HepG2 (cell line): ENCODE results near the gene PTH1R. TPM values are rescaled to one million over a fixed set of nuclear protein-coding genes. Genes with fewer than 3 reads are reported as not detected.
A peak's percentile ranks its signal among the peaks of the same experiment; 100 is the strongest.

Experiments
- DPF2 ChIP-seq: sonication (generic); formaldehyde crosslinking; IDR thresholded peaks from 2 replicates; pipeline ENCODE4 v1.4.0; 2020; ENCODE audit warnings: mild to moderate bottlenecking, low read depth, missing genetic modification reagents, borderline replicate concordance
- HNRNPLL ChIP-seq: fragments of 200-400 bp; formaldehyde crosslinking; IDR thresholded peaks from 2 replicates; pipeline ENCODE4 v1.6.1; 2017; ENCODE audit warnings: mild to moderate bottlenecking, low read depth, low read length; ENCODE audit not compliant: poor library complexity, severe bottlenecking
- IKZF5 ChIP-seq: IDR thresholded peaks from 2 replicates; pipeline ENCODE4 v1.6.1; 2018; ENCODE audit warnings: missing genetic modification reagents, mild to moderate bottlenecking, missing compliant biosample characterization
- ISX ChIP-seq: sonication (generic); formaldehyde crosslinking; conservative IDR thresholded peaks from 2 replicates; pipeline ENCODE4 v1.5.0; 2020; ENCODE audit warnings: missing genetic modification reagents
- JUND ChIP-seq: sonication (generic); formaldehyde crosslinking; IDR thresholded peaks from 2 replicates; pipeline ENCODE4 v1.8.0; 2022; ENCODE audit warnings: mild to moderate bottlenecking, missing genetic modification reagents
- KDM1A ChIP-seq: IDR thresholded peaks from 2 replicates; pipeline ENCODE4 v1.6.1; 2016; ENCODE audit warnings: missing compliant biosample characterization
- MED13 ChIP-seq: sonication (generic); formaldehyde crosslinking; IDR thresholded peaks from 2 replicates; pipeline ENCODE4 v1.5.0; 2020; ENCODE audit warnings: missing genetic modification reagents
- NFRKB ChIP-seq: fragments of 450-650 bp; IDR thresholded peaks from 2 replicates; pipeline ENCODE4 v1.6.1; 2017
- NKX3-1 ChIP-seq: sonication (generic); formaldehyde crosslinking; IDR thresholded peaks from 2 replicates; pipeline ENCODE4 v1.5.0; 2020; ENCODE audit warnings: missing genetic modification reagents
- PHF8 ChIP-seq: sonication (generic); formaldehyde crosslinking; IDR thresholded peaks from 2 replicates; pipeline ENCODE4 v1.5.0; 2020; ENCODE audit warnings: missing genetic modification reagents
- REPIN1 ChIP-seq: sonication (generic); formaldehyde crosslinking; IDR thresholded peaks from 2 replicates; pipeline ENCODE4 v1.8.0; 2022; ENCODE audit warnings: missing genetic modification reagents, low read depth, mild to moderate bottlenecking, borderline replicate concordance
- RERE ChIP-seq: IDR thresholded peaks from 2 replicates; pipeline ENCODE4 v1.6.1; 2016; ENCODE audit warnings: low read depth, missing genetic modification reagents, missing compliant biosample characterization
- UBTF ChIP-seq: sonication (generic); formaldehyde crosslinking; IDR thresholded peaks from 2 replicates; pipeline ENCODE4 v1.4.0; 2020; ENCODE audit warnings: mild to moderate bottlenecking, missing genetic modification reagents
- ZFP36 ChIP-seq: fragments of 150-350 bp; IDR thresholded peaks from 2 replicates; pipeline ENCODE4 v1.6.1; 2018; ENCODE audit warnings: borderline replicate concordance, low read length, low read depth; ENCODE audit not compliant: partially characterized antibody
- ZMYM4 ChIP-seq: sonication (generic); formaldehyde crosslinking; IDR thresholded peaks from 2 replicates; pipeline ENCODE4 v1.8.1; 2023; ENCODE audit warnings: mild to moderate bottlenecking, missing genetic modification reagents
- ZNF331 ChIP-seq: sonication (generic); formaldehyde crosslinking; IDR thresholded peaks from 2 replicates; pipeline ENCODE4 v1.4.0; 2020; ENCODE audit warnings: missing genetic modification reagents
- ZNF451 ChIP-seq: sonication (generic); formaldehyde crosslinking; IDR thresholded peaks from 2 replicates; pipeline ENCODE4 v1.5.0; 2020; ENCODE audit warnings: mild to moderate bottlenecking, missing genetic modification reagents
- ZNF567 ChIP-seq: sonication (generic); formaldehyde crosslinking; IDR thresholded peaks from 2 replicates; pipeline ENCODE4 v1.8.1; 2023; ENCODE audit warnings: mild to moderate bottlenecking, missing genetic modification reagents, borderline replicate concordance
- polyA plus RNA-seq, 8 experiments: library from polyadenylated mRNA; depleted of rRNA in 3 of 8; stranded (reverse) in 7 of 8; unstranded in 1 of 8; fragments of >200 nt; fragmentation: Illumina TruSeq in 4 of 8; extraction: Trizol in 4 of 8; gene quantifications; 2 replicates each; pipeline versions ENCODE4 v1.2.1 to v1.2.3, GENCODE V29; 2011 to 2016; ENCODE audit warnings: low read depth in 4 of 8, missing spikeins in 1 of 8, mixed read lengths in 1 of 8; ENCODE audit not compliant: insufficient read depth in 1 of 8
- total RNA-seq, 5 experiments: library from RNA; depleted of rRNA; stranded (reverse); fragments of >200 nt; fragmentation: Illumina TruSeq; extraction: Trizol; gene quantifications; 2 replicates each; pipeline ENCODE4 v1.2.3, GENCODE V29; 2016; ENCODE audit warnings: low read depth in 1 of 5

The PTH1R gene
- total and polyA plus RNA-seq, 2 of the 13 experiments (the other 11 are each of a cell fraction or from before 2014, with no cell fraction given), result not detected

GRCh38 chr3:46943237-46944187 is 66.0 kb downstream of the PTH1R start (continued):
- TF ChIP-seq RERE (CRISPR knock-in tag), result no peak
- TF ChIP-seq KDM1A (CRISPR knock-in tag), result no peak
- peak; percentile 13; the same call in 1 of the 2 replicates for TF ChIP-seq REPIN1 (CRISPR knock-in tag)
- TF ChIP-seq IKZF5, result 0 out of 2 replicates have a peak, but pooled peaks have one; percentile 41
- no peak for TF ChIP-seq MED13
- peak; percentile 40 for TF ChIP-seq PHF8 (CRISPR knock-in tag)
- no peak for TF ChIP-seq JUND (CRISPR knock-in tag)
- no peak for TF ChIP-seq ZNF567
- TF ChIP-seq HNRNPLL, result no peak
- TF ChIP-seq ZNF331, result peak; percentile 11; the same call in 1 of the 2 replicates
- peak; percentile 46; the same call in 1 of the 2 replicates for TF ChIP-seq DPF2 (CRISPR knock-in tag)
- TF ChIP-seq ZNF451 (CRISPR knock-in tag), result no peak
- TF ChIP-seq UBTF (CRISPR knock-in tag), result peak; percentile 31; the same call in 1 of the 2 replicates
- TF ChIP-seq NKX3-1 (CRISPR knock-in tag), result no peak
- no peak for TF ChIP-seq ISX (CRISPR knock-in tag)
- TF ChIP-seq ZMYM4 (CRISPR knock-in tag), result no peak
- TF ChIP-seq NFRKB, result no peak
- TF ChIP-seq ZFP36, result no peak
